Suprapubic skin (tissue), 4 donors: Measurements from ENCODE around the gene CA11. TPM values are rescaled to one million over a fixed set of nuclear protein-coding genes. Genes with fewer than 3 reads are reported as not detected.
A peak's percentile ranks its signal among the peaks of the same experiment; 100 is the strongest.

Experiments
- DNase-seq, 2 donors: peaks; one replicate each; pipeline ENCODE4 v3.0.0-alpha.2; 2019; ENCODE audit warnings: low spot score in 2 of 2
- H3K27ac ChIP-seq: fragments of 200-600 bp; sonication (generic); one replicate; pipeline ENCODE4 v1.5.1; 2019
- H3K27me3 ChIP-seq: fragments of 200-600 bp; sonication (generic); one replicate; pipeline ENCODE4 v1.5.1; 2019
- H3K36me3 ChIP-seq: fragments of 200-600 bp; sonication (generic); one replicate; pipeline ENCODE4 v1.5.1; 2019
- H3K4me1 ChIP-seq: fragments of 200-600 bp; sonication (generic); one replicate; pipeline ENCODE4 v1.5.1; 2019
- H3K4me3 ChIP-seq: fragments of 200-600 bp; sonication (generic); one replicate; pipeline ENCODE4 v1.5.1; 2019; ENCODE audit warnings: mild to moderate bottlenecking
- H3K9me3 ChIP-seq: fragments of 200-600 bp; sonication (generic); one replicate; pipeline ENCODE4 v1.5.1; 2019
- CTCF ChIP-seq, 2 donors: fragments of 200-600 bp in 1 of 2; fragments of 450-650 bp in 1 of 2; sonication (generic) in 1 of 2; IDR thresholded peaks; one replicate each; pipeline ENCODE4 v1.5.1; 2016 to 2019; ENCODE audit warnings: antibody characterized with exemption in 2 of 2, mild to moderate bottlenecking in 1 of 2, moderate library complexity in 1 of 2
- EP300 ChIP-seq: sonication (generic); formaldehyde crosslinking; IDR thresholded peaks from one replicate; pipeline ENCODE4 v1.6.1; 2017; ENCODE audit warnings: antibody characterized with exemption
- POLR2A ChIP-seq, 2 donors: fragments of 450-650 bp; IDR thresholded peaks; one replicate each; pipeline ENCODE4 v1.6.1; 2017; ENCODE audit warnings: antibody characterized with exemption in 2 of 2, mild to moderate bottlenecking in 2 of 2, moderate library complexity in 2 of 2
- POLR2AphosphoS5 ChIP-seq, 3 donors: sonication (generic); formaldehyde crosslinking; IDR thresholded peaks; one replicate each; pipeline ENCODE4 v1.6.1; 2017; ENCODE audit warnings: antibody characterized with exemption in 3 of 3
- WGBS: methylation state at CpG from one replicate; pipeline ENCODE4 v1.1.5; 2018; 5-methylcytosine and 5-hydroxymethylcytosine counted together
- total RNA-seq, 4 donors: library from RNA; depleted of rRNA; stranded (reverse); fragments of >200 nt; gene quantifications; one replicate each; pipeline ENCODE4 v1.1.0, GENCODE V29; 2016

CA11 gene
- total RNA-seq, 4 donors from 2014 or later = 8.8 to 11.0 (median 9.7) TPM

- 85% methylated on average over 5 of the region's 5 CpGs for WGBS
- Histone ChIP-seq H3K27ac (no peak overlapping the region), H3K4me1 (peaks cover 18% of the 10 kb centered on the region), H3K36me3 (no peaks in the 10 kb centered on the region), H3K4me3 (no peak overlapping the region), H3K9me3 (no peaks in the 10 kb centered on the region), H3K27me3 (no peaks in the 10 kb centered on the region)
- DNase-seq = no peak
- no peak for TF ChIP-seq POLR2A (IDR thresholded peaks at IDR 0.05)
- no peak for TF ChIP-seq CTCF (IDR thresholded peaks at IDR 0.05)
- no peak for TF ChIP-seq POLR2AphosphoS5 (IDR thresholded peaks at IDR 0.05)
- TF ChIP-seq EP300 = no peak
Measured at GRCh38 chr19:48591021-48591420, 55.0 kb downstream of the CA11 start.

- peak; percentile 95 for DNase-seq
- no peaks in the 10 kb centered on the region for H3K27me3 ChIP-seq
- H3K9me3 ChIP-seq = no peaks in the 10 kb centered on the region
- no peak for TF ChIP-seq POLR2AphosphoS5 (IDR thresholded peaks at IDR 0.05)
- peak; percentile 88 to 93 for TF ChIP-seq CTCF (IDR thresholded peaks at IDR 0.05)
- H3K27ac ChIP-seq = no peak overlapping the region
- H3K36me3 ChIP-seq = no peaks in the 10 kb centered on the region
- peaks cover 22% of the 10 kb centered on the region for H3K4me1 ChIP-seq
- WGBS = 7% methylated on average over 30 of the region's 36 CpGs
- H3K4me3 ChIP-seq = peak overlapping the region; percentile 39
Measured at GRCh38 chr19:48588670-48589401, 57.2 kb downstream of the CA11 start.

Other genes starting within 250 kb of the CA11 start
- gene GRWD1, start 200.2 kb downstream of the CA11 start, total RNA-seq = 10 to 100 TPM; 24.5 to 53.4 (median 40.1) TPM
- 1 to 10 TPM; 4.2 to 4.7 (median 4.6) TPM for gene KCNJ14, start 190.6 kb downstream of the CA11 start, total RNA-seq
- 10 to 100 TPM; 54.9 to 86.5 (median 63.2) TPM for gene CYTH2, start 176.8 kb downstream of the CA11 start, total RNA-seq
- gene LMTK3, start 134.4 kb downstream of the CA11 start, total RNA-seq = 1 to 10 TPM; 1.3 to 3.5 (median 1.6) TPM
- 100 to 1,000 TPM in 2 of 4 donors, 10 to 100 TPM in 2; 26.0 to 162 (median 122) TPM for gene SULT2B1, start 94.0 kb downstream of the CA11 start, total RNA-seq
- 1 to 10 TPM; 2.1 to 3.6 (median 2.8) TPM for gene SPACA4, start 39.4 kb downstream of the CA11 start, total RNA-seq
- 1 to 10 TPM in 2 of 4 donors, under 1 TPM in 2; 0.87 to 5.1 (median 1.1) TPM for gene FAM83E, start 31.1 kb downstream of the CA11 start, total RNA-seq
- gene RPL18, start 27.0 kb downstream of the CA11 start, total RNA-seq = 1,000 to 10,000 TPM; 2,067 to 3,423 (median 3,271) TPM
- 1 to 10 TPM; 3.9 to 9.9 (median 5.6) TPM for gene SPHK2, start 26.7 kb downstream of the CA11 start, total RNA-seq
- gene DBP, start 8.8 kb downstream of the CA11 start, total RNA-seq = 10 to 100 TPM; 11.2 to 22.3 (median 17.8) TPM
- 1 to 10 TPM in 2 of 4 donors, under 1 TPM in 2; 0.64 to 2.2 (median 1.3) TPM for gene NTN5, start 26.8 kb upstream of the CA11 start, total RNA-seq
- gene FUT2, start 49.8 kb upstream of the CA11 start, total RNA-seq = 10 to 100 TPM in 1 of 4 donors, 1 to 10 TPM in 3; 2.1 to 17.4 (median 4.9) TPM
- gene MAMSTR, start 73.5 kb upstream of the CA11 start, total RNA-seq = 1 to 10 TPM in 3 of 4 donors, under 1 TPM in 1; 0.57 to 1.6 (median 1.5) TPM
- gene RASIP1, start 94.4 kb upstream of the CA11 start, total RNA-seq = 10 to 100 TPM in 1 of 4 donors, 1 to 10 TPM in 3; 5.1 to 16.1 (median 6.5) TPM
- under 1 TPM in 2 of 4 donors, not detected in 2; 0.40 to 0.45 TPM for gene IZUMO1, start 100.7 kb upstream of the CA11 start, total RNA-seq
- 1 to 10 TPM; 1.2 to 3.9 (median 2.6) TPM for gene FUT1, start 106.5 kb upstream of the CA11 start, total RNA-seq
- not detected for gene FGF21, start 109.3 kb upstream of the CA11 start, total RNA-seq
- 10 to 100 TPM; 33.5 to 50.6 (median 38.1) TPM for gene BCAT2, start 164.8 kb upstream of the CA11 start, total RNA-seq
- 1 to 10 TPM; 2.5 to 3.4 (median 3.1) TPM for gene HSD17B14, start 190.3 kb upstream of the CA11 start, total RNA-seq
- 1 to 10 TPM; 2.8 to 5.1 (median 5.0) TPM for gene PLEKHA4, start 222.4 kb upstream of the CA11 start, total RNA-seq
- gene PPP1R15A, start 226.2 kb upstream of the CA11 start, total RNA-seq = 100 to 1,000 TPM; 135 to 191 (median 144) TPM